Vagina (tissue), 2 donors: Measurements from ENCODE around the gene HMCN1.

Experiments used
- CTCF ChIP-seq, 3 experiments: fragments of 450-650 bp in 2 of 3; fragments of 200-600 bp in 1 of 3; sonication (generic) in 1 of 3; IDR thresholded peaks; one replicate each; pipeline ENCODE4 v1.5.1; 2017 to 2019; ENCODE audit warnings: antibody characterized with exemption in 3 of 3, mild to moderate bottlenecking in 2 of 3, moderate library complexity in 2 of 3
- POLR2A ChIP-seq, 2 donors: fragments of 450-650 bp; IDR thresholded peaks; one replicate each; pipeline ENCODE4 v1.6.1; 2017; ENCODE audit warnings: antibody characterized with exemption in 2 of 2, mild to moderate bottlenecking in 2 of 2, moderate library complexity in 2 of 2

- no peak for TF ChIP-seq CTCF (IDR thresholded peaks at IDR 0.05)
- TF ChIP-seq POLR2A (IDR thresholded peaks at IDR 0.05), result no peak
These were observed 232.3 kb downstream of the HMCN1 start for GRCh38 chr1:185966471-185966870.
